SK-MEL-5 (cell line): ENCODE measurements around the gene ONECUT2. TPM values are rescaled to one million over a fixed set of nuclear protein-coding genes. Genes with fewer than 3 reads are reported as not detected.
"Not testable (repeated sequence)": the region's sequence is repeated elsewhere in the genome, so short reads cannot be mapped to it uniquely, and the experiment has no call there.

Source experiments
- DNase-seq: peaks from one replicate; pipeline ENCODE4 v3.0.0-alpha.2; 2016; ENCODE audit warnings: low read depth, low spot score
- in situ Hi-C: cut with HindIII; loops from 2 replicates; pipeline ENCODE4 v1.10.0; 2016; ENCODE audit warnings: low sequenced_read_pairs, high pct_unique_total_duplicates, low pct_unique_long_range_greater_than_20kb
- total RNA-seq: library from RNA; depleted of rRNA; stranded (reverse); fragments of >200 nt; shearing (Covaris generic); gene quantifications from 2 replicates; pipeline ENCODE4 v1.2.3, GENCODE V29; 2014

ONECUT2 gene
- total RNA-seq, 1 experiment from 2014 or later = 1.8 TPM

DNA sequence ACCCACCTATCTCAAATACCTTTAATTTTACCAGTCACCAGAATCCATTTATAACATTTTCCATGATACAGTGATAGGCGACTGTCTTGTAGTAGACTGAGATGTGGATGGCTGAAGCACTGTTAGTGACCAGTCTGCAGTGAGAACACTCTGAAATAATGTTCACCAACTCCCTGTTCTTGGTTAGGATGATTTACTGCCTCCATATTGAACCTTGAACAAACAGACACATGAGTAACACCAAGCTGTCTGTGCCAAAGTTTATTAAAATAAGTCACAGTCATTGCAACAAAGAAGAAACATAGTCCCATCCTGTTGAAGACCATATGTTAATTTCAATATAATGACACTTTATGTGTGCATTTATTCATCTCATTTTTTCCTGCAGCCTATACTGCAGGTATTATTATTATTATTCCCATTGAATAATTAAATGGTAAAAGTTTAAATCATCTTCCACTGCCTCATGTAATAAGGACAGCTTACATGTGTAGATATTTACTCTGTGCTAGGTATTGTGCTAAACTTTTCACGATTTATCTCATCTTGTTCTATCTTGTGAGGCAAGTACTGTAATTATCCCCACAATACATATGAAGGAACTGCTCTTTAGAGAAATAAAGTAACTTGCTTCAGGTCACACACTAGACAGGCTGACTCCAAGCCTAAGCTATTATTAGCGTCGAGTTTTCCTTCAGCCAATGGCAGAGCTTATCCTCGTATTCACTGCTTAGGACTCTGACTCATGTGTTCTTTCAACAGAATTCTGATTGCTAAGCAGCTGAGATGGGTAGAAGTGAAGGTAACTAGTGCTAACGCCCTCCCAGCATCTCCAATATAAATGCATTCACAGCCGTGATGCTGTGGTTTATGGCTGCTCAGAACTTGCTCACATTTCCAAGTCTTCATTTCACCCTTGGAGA is 62.5 kb downstream of the ONECUT2 start:
- DNase-seq = no peak
- in situ Hi-C loops = no loop called here

DNA sequence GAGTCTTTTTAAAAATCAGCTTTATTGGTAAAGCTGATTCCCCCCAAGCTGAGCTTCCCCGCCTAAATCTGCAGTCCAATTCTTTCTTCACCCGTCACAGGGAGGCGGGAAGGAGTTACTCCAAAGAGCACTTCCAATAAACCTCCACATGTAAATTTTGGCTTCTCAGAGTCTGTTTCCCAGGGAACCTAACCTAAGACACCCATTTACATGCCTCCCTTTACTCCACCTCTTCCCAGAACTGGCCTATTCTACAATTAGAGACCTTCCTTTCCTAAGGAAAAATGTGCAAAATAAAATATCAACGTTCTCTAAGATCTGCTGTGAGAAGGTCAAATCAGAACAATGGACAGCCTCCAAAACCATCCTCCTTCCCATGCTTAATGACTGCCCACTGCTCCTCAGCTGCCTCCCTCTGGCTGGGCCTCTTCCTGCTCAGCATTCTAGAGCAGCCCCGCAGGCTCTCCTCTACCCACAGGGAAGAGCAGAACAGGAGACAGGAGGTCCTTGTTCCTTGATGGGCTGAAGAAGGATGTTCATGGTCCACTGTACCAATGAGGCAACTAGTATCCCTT is 63.6 kb downstream of the ONECUT2 start:
- in situ Hi-C loops = no loop called here
- DNase-seq = no peak

DNA sequence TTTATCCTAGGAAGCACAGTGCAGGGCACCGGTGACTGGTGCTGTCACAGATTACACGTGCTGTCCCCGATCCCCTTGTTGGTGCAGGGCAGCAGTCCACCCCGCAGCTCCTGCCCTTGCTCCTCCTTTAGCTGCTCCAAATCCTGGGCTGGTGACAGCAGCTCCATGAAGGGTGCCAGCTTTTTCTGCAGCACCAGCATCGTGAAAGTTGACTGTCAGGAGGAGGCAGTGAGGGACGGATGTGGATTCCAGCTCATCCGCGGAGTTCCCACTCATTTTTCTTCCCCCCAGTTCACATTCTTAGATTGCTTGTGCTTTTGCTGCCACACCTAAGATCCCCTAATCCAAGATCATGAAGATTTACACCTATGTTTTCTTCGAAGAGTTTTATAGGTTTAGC is 67.5 kb downstream of the ONECUT2 start:
- in situ Hi-C loops = no loop called here
- no peak for DNase-seq

DNA sequence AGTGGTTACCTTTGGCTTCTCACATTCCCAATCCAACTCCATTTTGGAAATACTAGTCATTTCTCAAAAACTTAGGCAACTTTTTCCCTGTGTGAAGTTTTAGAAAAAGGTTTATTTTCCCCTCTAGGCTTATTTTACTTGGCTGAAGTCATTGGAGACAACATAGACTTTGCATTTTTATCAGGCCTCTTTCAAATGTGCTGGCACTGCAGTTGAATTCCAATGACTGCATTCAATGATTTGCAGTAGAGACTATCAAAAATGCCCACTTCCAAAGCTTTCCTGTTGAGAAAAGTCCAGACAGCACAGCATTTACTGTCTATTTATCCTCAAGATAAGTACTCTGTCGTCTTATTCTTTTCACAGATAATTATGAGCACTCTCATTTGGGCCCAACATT is 70.1 kb downstream of the ONECUT2 start:
- no peak for DNase-seq
- in situ Hi-C loops = no loop called here

DNA sequence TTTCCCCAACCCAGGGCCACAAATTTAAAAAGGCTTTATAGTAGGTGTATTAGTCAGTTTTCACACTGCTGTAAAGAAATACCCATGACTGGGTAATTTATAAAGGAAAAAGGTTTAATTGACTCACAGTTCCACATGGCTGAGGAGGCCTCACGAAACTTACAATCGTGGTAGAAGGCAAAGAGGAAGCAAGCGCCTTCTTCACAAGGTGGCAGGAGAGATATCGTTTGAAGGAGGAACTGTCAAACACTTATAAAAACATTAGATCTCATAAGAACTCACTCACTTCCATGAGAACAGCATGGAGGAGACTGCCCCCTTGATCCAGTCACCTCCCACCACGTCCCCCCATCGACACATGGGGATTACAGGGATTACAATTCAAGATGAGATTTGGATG is 80.9 kb downstream of the ONECUT2 start:
- DNase-seq = no peak
- in situ Hi-C loops = no loop called here

DNA sequence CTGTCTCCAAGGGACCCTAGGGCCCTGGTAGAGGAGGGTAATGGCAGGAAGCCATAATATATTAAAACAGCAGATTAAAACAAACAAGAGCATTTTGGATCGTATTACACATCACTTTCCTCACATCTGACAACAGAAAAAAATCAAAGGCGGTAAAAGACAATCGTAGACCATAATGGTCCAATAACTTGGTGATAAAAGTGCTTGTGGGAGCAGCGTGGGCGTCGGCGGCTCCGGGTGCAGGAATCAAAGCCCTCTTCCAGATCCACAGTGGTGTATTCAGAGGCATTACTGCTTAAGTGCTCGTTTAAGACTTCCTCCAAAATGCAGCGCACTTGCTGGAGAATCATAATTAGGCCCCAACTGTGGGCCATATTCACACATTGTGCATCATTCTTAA is 83.4 kb downstream of the ONECUT2 start:
- in situ Hi-C loops = no loop called here
- DNase-seq = no peak

DNA sequence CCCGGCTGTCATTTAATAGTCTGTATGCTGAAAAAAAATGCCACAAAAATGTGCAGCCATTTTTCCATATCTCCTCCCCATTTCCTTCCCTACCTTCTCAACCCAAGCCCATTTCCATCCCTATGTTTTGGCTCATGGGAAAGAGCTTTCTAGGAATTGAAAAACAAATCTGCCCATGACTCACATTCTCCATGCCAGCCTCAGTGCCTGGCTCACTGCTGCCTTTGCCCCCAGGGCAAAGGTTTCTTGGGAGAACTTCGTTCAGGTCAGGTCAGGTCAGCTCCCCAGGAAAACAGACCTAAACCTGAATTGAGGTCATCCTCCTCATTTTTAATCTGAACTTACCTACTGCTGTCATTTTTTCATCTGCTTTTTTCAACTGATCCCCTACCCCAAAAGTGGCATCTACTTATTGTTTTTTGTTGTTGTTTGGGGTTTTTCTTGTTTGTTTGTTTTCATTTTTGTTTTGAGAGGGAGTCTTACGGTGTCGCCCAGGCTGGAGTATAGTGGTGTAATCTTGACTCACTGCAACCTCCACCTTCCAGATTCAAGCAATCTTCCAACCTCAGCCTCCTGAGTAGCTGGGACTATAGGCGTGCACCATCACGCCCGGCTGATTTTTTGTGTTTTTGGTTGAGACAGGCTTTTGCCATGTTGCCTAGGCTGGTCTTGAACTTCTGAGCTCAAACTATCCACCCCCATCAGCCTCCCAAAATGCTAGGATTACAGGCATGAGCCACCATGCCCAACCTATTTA is 84.7 kb downstream of the ONECUT2 start:
- no peak for DNase-seq

DNA sequence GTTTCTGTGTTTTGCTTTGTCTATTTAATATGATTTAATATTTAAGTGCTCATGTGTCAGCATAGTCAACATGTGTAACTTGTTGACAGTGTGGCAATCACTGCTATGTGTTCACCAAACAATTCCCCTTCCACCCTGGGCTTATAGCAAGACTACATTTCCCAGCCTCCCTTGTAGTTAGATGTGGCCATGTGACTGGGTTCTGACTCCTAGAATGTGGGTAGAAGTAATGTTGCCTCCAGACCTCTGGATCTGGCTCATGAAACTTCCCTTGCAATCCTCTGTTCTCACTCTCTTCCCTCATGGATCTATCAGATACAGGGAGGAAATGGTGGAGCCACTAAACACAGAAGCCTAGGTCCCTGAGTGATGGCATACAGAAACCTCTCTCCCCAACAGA is 87.2 kb downstream of the ONECUT2 start:
- in situ Hi-C loops, DNase-seq: not testable (repeated sequence)

More for the DNA sequence above, 84.7 kb downstream of the ONECUT2 start:
- in situ Hi-C loops = no loop called here

- in situ Hi-C loops = no loop called here
- no peak for DNase-seq
These were observed 88.2 kb downstream of the ONECUT2 start for GRCh38 chr18:57523171-57523956.

DNA sequence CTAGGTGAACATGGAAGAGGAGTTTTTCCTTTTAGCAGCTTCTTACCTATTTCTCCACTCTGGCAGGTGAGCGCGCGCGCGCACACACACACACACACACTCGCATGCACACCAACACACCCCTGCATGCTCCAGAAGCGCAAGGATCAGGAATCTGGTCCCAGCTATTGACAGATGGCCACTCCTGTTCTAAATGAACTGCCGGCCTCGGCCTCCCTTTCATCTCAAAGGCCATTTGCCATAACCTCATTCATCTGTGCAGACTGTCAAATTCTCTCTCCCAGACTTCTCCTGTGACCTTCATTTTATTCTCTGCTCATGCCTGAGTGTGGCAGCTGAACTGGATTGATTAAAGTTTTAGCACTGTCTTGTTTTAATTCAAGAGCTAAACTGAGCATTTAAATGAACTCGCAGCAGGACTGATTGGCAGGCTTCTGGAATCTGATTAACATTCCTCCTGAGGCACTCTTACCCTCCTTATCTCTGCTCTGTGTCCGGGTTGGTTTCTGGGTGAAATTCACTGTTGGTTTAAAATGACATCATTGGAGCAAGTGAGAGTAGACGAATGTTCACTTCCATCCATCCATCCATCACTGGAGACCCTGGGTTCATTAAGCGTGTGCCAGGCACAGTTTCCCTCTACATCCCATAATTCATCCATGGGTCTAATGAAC is 92.5 kb downstream of the ONECUT2 start:
- DNase-seq = no peak
- in situ Hi-C loops = no loop called here

DNA sequence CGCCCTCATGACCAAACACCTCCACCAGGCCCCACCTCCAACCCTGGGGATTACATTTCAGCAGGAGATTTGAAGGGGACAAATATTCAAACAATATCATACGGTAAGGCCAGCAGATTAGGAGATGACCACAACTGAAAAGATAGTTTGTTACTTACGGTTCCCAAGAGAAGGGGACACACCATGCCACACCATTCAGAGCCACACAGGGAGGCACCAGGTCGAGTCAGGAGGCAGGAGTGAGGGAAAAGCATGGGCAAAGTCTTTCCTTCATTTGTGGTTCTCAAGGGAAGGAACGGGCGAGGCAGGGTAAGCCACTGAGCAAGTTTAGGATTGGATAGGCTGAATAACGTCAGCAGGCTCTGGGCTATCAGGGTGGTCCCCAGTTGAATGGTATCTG is 94.0 kb downstream of the ONECUT2 start:
- in situ Hi-C loops = no loop called here
- DNase-seq = no peak

DNA sequence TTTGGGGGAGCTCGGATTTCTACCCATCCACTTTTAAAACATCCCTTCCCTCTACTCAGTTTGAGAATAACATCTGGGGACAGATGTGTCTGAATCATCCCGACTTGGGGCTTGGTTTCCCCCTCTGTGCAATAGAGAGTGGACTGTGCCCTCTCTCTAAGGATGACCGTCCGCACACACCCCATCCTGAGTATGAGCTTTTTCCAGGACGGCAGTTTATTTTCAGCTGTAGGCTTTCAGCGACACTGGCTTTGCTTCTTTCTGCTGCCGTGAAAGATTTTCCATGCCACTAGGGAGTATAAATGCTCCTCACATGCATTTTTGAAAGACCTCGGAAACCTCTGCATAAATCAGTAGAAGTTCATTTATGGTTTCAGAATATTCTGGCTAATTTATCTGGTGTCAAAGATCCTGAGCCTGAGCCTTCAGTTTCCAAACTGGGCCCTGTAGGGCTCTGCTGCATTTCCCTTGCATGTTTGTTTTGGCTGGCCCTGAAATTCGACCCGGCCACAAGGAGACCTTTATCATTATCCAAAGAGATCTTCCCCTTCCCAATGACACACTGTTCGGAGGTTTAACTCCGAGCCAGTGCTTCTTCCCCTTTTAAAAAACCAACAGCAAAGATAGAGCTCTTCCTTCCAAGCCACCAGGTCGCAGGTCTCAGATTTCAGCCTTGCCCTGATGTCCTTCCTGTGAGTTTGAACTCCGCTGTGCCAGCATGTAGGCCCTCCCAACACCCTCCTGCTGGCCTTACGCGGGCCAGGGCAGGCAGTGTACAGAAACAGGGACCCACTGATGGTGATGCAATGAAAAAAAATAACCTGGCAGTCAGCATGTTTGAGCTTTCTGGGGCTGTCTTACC is 98.1 kb downstream of the ONECUT2 start:
- in situ Hi-C loops = no loop called here
- no peak for DNase-seq

- in situ Hi-C loops = no loop called here
- no peak for DNase-seq
These were observed 98.8 kb downstream of the ONECUT2 start for GRCh38 chr18:57533868-57534510.

DNA sequence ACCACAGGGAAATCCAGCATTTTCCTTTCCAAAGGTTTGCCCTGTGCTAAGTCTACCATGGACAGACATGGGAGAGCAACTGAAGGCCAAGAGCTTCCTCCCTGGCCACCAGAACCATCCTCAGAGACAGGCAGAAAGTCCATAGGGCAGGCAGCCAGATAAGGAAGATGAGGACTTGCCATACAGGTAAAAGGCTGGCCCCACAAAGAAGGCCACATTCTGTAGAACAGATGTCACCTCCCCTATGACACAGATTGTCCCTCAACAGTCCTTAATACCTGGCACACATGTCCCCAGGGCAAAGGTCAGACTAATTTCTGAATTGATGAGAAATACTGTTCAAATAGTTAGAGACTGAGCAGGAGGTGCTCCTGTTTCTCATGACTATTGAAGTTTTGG is 99.3 kb downstream of the ONECUT2 start:
- DNase-seq = no peak
- in situ Hi-C loops = no loop called here

DNA sequence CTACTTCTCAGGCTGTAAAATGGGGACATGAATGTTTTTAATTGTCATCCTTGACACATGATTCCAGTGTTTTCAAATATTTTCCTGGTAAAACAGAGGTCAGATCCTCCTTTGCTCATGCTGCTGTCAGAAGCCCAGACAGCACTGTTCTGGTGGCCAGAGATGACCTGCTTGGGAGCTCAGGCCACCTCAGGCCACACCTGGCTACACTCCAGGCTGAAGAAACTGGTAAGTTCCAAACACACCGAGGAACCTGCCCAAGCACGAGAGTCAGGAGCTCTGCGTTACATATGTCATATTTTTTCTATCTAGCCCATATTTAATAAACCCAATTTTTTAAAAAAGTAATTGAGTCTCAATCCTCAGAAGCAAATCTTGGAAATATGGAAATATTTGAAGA is 103.4 kb downstream of the ONECUT2 start:
- DNase-seq = no peak
- in situ Hi-C loops = no loop called here

GRCh38 chr18:57539702-57540101 is 104.5 kb downstream of the ONECUT2 start:
- in situ Hi-C loops = no loop called here
- no peak for DNase-seq
